HG02678 (cell line): ENCODE data around the gene COPS3.

Experiments used
- ATAC-seq: cut with Tn5 transposase; IDR thresholded peaks from one replicate; pipeline ENCODE4 v1.9.1; 2021; ENCODE audit warnings: mild to moderate bottlenecking, moderate library complexity; ENCODE audit not compliant: unreplicated experiment

COPS3 gene

DNA sequence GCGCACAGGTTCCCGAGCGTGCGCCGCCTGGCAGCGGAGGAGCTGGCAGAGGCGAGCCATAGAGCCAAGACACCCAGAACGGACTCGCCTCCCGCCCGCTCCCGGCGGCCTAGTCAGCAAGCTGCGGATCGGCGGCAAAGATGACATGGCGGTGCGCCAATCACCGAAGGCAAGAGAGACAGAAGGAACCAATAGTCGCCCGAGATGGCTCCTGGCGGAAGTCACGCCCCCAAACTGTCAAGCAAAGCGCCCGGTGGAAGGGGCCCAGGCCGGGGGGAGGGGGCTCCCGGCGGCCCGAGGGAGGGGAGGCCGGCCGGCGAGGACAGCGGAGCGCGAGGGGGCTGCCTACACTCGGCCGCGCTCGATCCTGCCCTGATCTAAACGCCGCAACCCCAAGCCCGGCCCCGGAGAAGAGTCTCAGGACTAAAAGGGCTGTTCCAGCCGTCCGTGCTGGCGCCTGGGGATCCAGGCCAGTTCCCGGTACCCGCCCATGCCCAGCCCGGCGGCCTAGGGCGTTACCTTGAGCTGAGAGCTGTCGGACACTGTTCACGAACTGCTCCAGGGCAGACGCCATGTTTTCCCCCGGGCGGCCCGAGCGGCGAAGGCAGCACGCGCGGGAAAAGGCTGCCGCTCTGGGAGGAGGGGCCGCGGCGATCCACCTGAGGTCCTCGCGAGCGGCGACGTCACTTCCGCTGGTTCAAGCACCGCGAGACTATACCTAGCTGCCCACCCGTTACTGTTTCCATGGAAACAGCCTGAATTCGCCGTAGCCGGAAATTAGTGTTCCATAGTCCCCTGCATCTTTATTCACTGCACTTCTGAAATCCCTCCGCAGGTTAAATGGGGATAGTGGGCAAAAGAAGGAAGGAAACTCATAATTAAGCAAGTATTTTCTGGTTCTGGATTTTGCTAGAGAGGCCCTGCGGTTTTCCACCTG, at the start of gene COPS3:
Gene COPS3 (minus strand): TSS at position 634 of the 937 bp plus-strand sequence. CDS start 60 bp downstream, at position 574.
- peak; percentile 91 for ATAC-seq

DNA sequence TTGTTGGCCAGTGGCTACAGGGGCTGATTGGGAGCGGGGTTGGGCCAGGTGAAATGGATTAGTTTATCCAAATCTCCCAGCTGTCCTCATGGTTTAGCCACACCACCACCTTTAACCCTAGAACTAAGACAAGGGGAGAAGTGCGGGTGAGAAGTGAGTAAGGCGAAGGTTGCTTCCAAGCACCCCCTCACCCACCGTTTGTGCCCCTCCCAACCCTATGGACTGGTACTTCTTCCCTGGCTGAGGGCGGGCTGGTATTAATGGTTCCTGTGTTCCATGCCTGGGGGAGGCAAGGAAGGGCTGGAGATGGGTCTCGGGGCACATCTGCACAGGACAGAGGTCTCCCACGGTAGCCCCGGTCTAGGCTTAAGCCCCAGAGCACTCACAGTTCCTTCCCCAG, 47.2 kb upstream of the COPS3 start:
- no peak for ATAC-seq

DNA sequence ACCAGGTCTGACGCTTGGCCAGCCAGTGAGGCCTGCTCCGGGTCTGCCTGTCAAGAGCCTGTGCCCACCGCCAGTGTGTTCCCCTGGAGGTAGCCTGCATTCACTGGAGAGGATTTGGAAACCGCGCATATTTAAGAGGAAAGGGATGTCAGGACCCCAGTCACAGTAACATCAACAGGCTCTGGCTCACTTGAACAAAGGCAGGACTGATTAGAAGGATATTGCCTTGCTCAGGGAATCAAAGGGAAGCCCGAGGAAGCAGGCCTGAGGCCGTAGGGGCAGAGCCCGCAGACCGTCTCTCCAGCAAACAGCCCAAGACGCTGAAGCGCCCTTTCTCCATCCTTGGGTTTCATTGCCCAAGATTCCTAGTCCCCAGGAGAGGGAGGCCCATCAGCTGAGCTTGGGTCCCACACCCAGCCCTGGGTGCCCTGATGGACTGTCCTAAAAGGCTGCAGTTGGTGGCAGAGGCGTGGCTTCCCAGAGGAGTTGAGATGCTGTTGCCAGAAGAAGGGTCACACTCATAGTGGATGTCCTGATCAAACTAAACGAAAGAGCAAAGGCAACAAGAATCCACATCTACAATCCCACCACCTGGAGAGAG, 45.3 kb upstream of the COPS3 start:
- ATAC-seq, result no peak

- ATAC-seq, result no peak
Measured at GRCh38 chr17:17325816-17326215, 44.8 kb upstream of the COPS3 start.

GRCh38 chr17:17325228-17325627, 44.2 kb upstream of the COPS3 start:
- no peak for ATAC-seq

- ATAC-seq, result no peak
Measured at GRCh38 chr17:17324616-17325015, 43.6 kb upstream of the COPS3 start.

- ATAC-seq, result no peak
Measured at GRCh38 chr17:17322516-17323510, 41.8 kb upstream of the COPS3 start.

DNA sequence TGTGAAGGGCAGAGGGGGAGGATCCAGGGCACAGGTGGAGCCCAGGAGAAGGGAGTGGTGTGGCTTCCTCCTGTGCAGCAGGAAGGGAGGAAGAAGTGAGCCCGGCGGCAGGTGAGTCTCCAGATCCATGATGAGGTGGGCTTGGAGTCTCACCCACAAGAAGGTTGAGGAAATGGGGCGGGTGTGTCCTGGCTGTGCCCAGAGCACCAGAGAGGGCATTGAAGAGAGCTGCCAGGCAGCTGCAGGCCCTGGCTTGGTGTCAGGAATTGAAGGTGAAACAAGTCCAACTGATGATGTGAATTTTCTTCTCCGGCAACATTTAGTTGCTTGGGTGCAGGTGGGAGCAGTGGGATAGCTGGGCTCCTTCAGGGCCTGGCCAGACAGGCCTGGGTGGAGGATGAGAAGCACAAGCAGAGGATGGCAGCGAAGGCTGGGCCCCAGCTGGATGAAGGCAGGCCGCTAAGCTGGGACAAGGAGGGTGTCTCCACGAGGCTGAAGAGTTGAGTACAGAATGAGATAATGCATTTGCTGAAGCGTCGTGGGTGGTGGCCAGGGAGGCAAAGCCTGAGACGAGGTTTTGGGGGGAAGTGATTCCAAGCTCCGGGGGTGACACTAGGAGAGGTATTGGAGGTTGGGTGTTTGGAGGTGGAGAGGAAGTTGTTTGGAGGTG, 40.4 kb upstream of the COPS3 start:
- no peak for ATAC-seq

DNA sequence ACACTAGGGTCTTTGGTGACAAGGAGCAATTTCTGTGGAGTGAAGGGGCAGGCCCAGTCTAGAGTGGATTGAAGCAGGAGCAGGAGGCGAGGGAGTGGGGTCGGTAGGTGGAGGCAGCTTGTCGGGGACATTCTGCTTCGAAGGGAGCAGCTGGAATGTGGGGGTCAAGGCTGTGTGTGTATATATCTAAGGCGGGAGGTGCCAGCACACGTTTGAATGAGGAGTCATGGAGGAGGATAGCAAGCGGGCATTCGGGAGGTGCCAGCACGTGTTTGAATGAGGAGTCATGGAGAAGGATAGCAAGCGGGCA, 39.8 kb upstream of the COPS3 start:
- ATAC-seq, result no peak

DNA sequence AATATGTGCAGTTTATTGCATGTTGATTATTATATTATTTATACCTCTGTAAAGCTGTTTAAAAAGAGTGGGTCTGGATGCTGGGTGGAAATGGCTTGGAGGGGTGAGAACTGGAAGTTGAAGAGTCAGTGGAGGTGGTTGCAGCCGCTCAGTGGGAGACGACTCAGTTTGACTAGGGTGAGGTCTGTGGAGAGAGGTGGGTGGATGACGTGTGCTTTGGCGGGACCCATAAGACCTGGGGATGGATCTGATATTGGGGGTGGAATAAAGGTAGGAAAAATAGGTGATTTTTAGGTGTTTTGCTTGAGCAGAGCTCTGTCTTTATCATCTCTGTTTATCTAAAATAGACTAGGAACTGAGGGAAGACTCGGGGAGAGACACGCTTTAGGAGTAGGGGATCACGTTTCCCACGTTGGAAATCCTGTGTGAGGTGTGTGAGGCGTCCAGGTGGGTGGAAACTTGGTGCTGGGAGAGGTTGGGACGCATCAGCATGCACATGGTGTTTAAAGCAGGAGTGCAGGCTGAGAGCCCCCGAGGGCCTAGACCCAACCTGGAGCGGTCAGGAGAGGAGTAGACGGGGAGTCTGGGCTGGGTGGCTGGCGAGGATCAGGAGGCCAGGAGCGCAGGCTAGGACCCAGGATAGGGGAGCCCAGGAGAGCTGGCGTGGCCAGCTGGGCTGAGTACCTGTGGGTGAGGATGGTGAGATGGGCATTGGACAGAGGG, 39.3 kb upstream of the COPS3 start:
- no peak for ATAC-seq

GRCh38 chr17:17315142-17315821, 34.2 kb upstream of the COPS3 start:
- no peak for ATAC-seq

- no peak for ATAC-seq
Measured at GRCh38 chr17:17314501-17315071, 33.5 kb upstream of the COPS3 start.

GRCh38 chr17:17313350-17313991, 32.4 kb upstream of the COPS3 start:
- no peak for ATAC-seq

DNA sequence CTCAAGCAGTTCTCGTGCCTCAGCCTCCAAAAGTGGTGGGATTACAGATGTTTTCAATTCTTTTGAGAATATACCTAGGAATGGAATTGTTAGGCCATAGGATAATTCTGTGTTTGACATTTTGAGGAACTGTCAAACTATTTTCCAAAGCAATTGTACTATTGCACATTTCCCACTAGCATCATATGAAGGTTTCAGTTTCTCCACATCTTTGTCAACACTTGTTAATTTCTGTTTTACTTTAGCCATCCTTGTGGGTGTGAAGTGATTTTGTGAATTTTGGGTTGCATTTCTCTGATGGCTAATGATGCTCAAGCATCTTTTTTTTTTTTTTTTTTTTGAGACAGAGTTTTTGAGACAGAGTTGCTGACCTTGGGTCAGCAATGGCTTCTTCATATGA, 28.3 kb upstream of the COPS3 start:
- no peak for ATAC-seq

- ATAC-seq, result peak; percentile 64
Measured at GRCh38 chr17:17305281-17305801, 24.3 kb upstream of the COPS3 start.

DNA sequence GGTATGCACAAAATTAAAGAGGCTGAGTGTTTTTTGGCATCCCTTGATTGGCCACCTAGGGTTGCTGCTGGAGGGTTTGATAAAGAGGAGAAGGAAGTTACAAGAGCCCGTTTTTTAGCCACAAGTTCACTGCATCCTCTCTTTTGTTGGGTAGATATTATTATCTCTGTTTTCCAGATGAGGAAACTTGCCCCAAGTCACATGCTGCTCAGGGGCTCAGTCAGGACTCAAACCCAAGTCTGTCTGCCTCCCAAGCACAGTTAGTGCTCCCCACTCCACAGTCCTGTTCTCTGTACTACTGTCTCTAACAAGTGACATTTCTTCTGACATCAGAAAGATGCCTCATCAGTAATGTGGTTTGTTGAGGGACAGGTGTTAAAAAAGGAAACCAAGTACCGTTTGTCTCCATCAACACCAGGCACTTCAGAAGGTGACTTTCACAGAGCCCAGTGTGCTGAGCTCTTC, 23.5 kb upstream of the COPS3 start:
- ATAC-seq, result no peak

- no peak for ATAC-seq
Measured at GRCh38 chr17:17303847-17304490, 22.9 kb upstream of the COPS3 start.
